GM12878 (cell line): ENCODE results near the gene PRKCZ. TPM values are rescaled to one million over a fixed set of nuclear protein-coding genes. Genes with fewer than 3 reads are reported as not detected.
"Not testable (repeated sequence)": the region's sequence is repeated elsewhere in the genome, so short reads cannot be mapped to it uniquely, and the experiment has no call there.

Experiments used
- ATAC-seq: fragments of 200-7000 bp; cut with Tn5 transposase; 3 replicates; pipeline ENCODE4 v1.9.1; 2020; ENCODE audit warnings: mild to moderate bottlenecking, moderate library complexity
- BruUV-seq: library from RNA; stranded (reverse); fragments of 400-500 nt; replicated peaks from 2 replicates; lab custom pipeline; 2021; lab: Mats Ljungman, UMichigan
- CTCF ChIA-PET: fragments of 300-600 bp; sonication (Branson Sonifier 250); formaldehyde crosslinking; extraction: SDS; loops from one replicate; lab custom pipeline; 2021; ENCODE audit warnings: inconsistent platforms; lab: Yijun Ruan, JAX
- POLR2A ChIA-PET: fragments of 350-600 bp; formaldehyde crosslinking; extraction: SDS; loops from one replicate; lab custom pipeline; 2021; ENCODE audit warnings: inconsistent platforms; lab: Charles Lee
- RAD21 ChIA-PET: fragments of 300-600 bp; sonication (Branson Sonifier 250); formaldehyde crosslinking; loops from one replicate; lab custom pipeline; 2023; ENCODE audit warnings: antibody characterized with exemption; ENCODE audit not compliant: unreplicated experiment; lab: Charles Lee
- SMC1A ChIA-PET: fragments of 300-600 bp; sonication (Branson Sonifier 250); formaldehyde crosslinking; loops from one replicate; lab custom pipeline; 2023; ENCODE audit not compliant: unreplicated experiment, uncharacterized antibody; lab: Charles Lee
- DNase-seq: peaks from one replicate; pipeline ENCODE4 v3.0.0-alpha.2; 2011; ENCODE audit warnings: low read depth, low spot score
- FAIRE-seq: peaks from 3 replicates; lab custom pipeline; 2011; peaks lifted over from hg19 to GRCh38; lab: Jason Lieb, UNC
- H2AFZ ChIP-seq: 2 replicates; pipeline ENCODE4 v1.6.0; 2011; ENCODE audit warnings: low read depth, low read length, control low read depth; ENCODE audit not compliant: control insufficient read depth
- H3K27ac ChIP-seq: 2 replicates; pipeline ENCODE4 v1.5.1; 2011; ENCODE audit warnings: control low read depth; ENCODE audit not compliant: control insufficient read depth, insufficient read depth
- H3K27me3 ChIP-seq, 2 experiments: replicated peaks in 1 of 2; 2 replicates each; pipeline versions ENCODE4 v1.6.0 to v1.6.1; 2011; ENCODE audit warnings: low read length in 1 of 2; ENCODE audit not compliant: control insufficient read depth in 2 of 2, insufficient read depth in 2 of 2
- H3K36me3 ChIP-seq, 2 experiments: 2 replicates each; pipeline ENCODE4 v1.5.1; 2011; ENCODE audit warnings: low read length in 1 of 2; ENCODE audit not compliant: control insufficient read depth in 2 of 2, insufficient read depth in 2 of 2
- H3K4me1 ChIP-seq: 2 replicates; pipeline ENCODE4 v1.6.1; 2011; ENCODE audit warnings: mild to moderate bottlenecking, low read length, moderate library complexity, mixed read lengths; ENCODE audit not compliant: control insufficient read depth, insufficient read depth
- H3K4me2 ChIP-seq: 2 replicates; pipeline ENCODE4 v1.6.0; 2011; ENCODE audit warnings: control low read depth; ENCODE audit not compliant: control insufficient read depth, insufficient read depth
- H3K4me3 ChIP-seq: fragments of 200-600 bp; sonication (generic); 2 replicates; pipeline ENCODE4 v1.5.1; 2016
- H3K79me2 ChIP-seq: 2 replicates; pipeline ENCODE4 v1.6.0; 2011; ENCODE audit warnings: low read length; ENCODE audit not compliant: control insufficient read depth, insufficient read depth
- H3K9ac ChIP-seq: 2 replicates; pipeline ENCODE4 v1.8.0; 2011; ENCODE audit warnings: low read length, control low read depth, mixed read lengths; ENCODE audit not compliant: control insufficient read depth, insufficient read depth
- H3K9me3 ChIP-seq: replicated peaks from 3 replicates; pipeline ENCODE4 v1.5.1; 2011; ENCODE audit warnings: mild to moderate bottlenecking, low read length; ENCODE audit not compliant: control insufficient read depth, insufficient read depth
- H4K20me1 ChIP-seq: 2 replicates; pipeline ENCODE4 v1.6.0; 2011; ENCODE audit not compliant: control insufficient read depth, insufficient read depth
- BCL11A ChIP-seq: IDR thresholded peaks from 2 replicates; pipeline ENCODE4 v1.6.1; 2011; ENCODE audit warnings: low read depth, low read length
- CHD4 ChIP-seq: fragments of 200-600 bp; sonication (generic); IDR thresholded peaks from 2 replicates; pipeline ENCODE4 v1.6.1; 2016; ENCODE audit warnings: mild to moderate bottlenecking
- EZH2 ChIP-seq: IDR thresholded peaks from 2 replicates; pipeline ENCODE4 v1.6.1; 2012; ENCODE audit warnings: low read depth, mild to moderate bottlenecking, control low read depth, inconsistent platforms, low read length, borderline replicate concordance; ENCODE audit not compliant: control insufficient read depth
- HDAC2 ChIP-seq: fragments of 200-600 bp; sonication (generic); IDR thresholded peaks from 2 replicates; pipeline ENCODE4 v1.6.1; 2017
- JUNB ChIP-seq: IDR thresholded peaks from 2 replicates; pipeline ENCODE4 v1.6.1; 2016; ENCODE audit warnings: antibody characterized with exemption, mild to moderate bottlenecking
- MTA2 ChIP-seq: fragments of 450-650 bp; IDR thresholded peaks from 2 replicates; pipeline ENCODE4 v1.6.1; 2016; ENCODE audit warnings: low read depth, mild to moderate bottlenecking, moderate library complexity
- POLR2A ChIP-seq: IDR thresholded peaks from 2 replicates; pipeline ENCODE4 v1.6.1; 2011; ENCODE audit warnings: low read depth, mild to moderate bottlenecking, low read length
- RAD51 ChIP-seq: fragments of 450-650 bp; IDR thresholded peaks from 2 replicates; pipeline ENCODE4 v1.6.1; 2016; ENCODE audit warnings: moderate library complexity, mild to moderate bottlenecking, inconsistent platforms
- SREBF1 ChIP-seq: IDR thresholded peaks from 2 replicates; pipeline ENCODE4 v1.6.1; 2012; ENCODE audit warnings: mild to moderate bottlenecking, low read length
- SUZ12 ChIP-seq: fragments of 200-600 bp; sonication (generic); IDR thresholded peaks from one replicate; pipeline ENCODE4 v1.6.1; 2018; ENCODE audit warnings: antibody characterized with exemption, mild to moderate bottlenecking; ENCODE audit not compliant: unreplicated experiment
- WGBS: methylation state at CpG from one replicate; pipeline ENCODE4 v1.1.6; 2016; ENCODE audit warnings: low lambda C conversion rate; ENCODE audit not compliant: insufficient replicate concordance, insufficient coverage; ENCODE audit errors: missing lambda C conversion rate; 5-methylcytosine and 5-hydroxymethylcytosine counted together
- in situ Hi-C: fragments of 300-500 bp; cut with MboI; formaldehyde crosslinking; loops from 9 replicates; pipeline ENCODE4 v1.14.3; 2018; ENCODE audit warnings: mixed read lengths
- intact Hi-C: fragments of 100-400 bp; cut with micrococcal nuclease; formaldehyde crosslinking; loops from one replicate; pipeline ENCODE4 v1.14.2; 2022; ENCODE audit not compliant: unreplicated experiment
- polyA plus RNA-seq, 11 experiments: library from polyadenylated mRNA; depleted of rRNA in 4 of 11; unstranded in 6 of 11; stranded (reverse) in 5 of 11; fragments of >200 nt; fragmentation: Nextera tagmentation in 4 of 11; fragmentation: Illumina TruSeq in 1 of 11; extraction: Ambion mirVana in 4 of 11; extraction: Trizol in 1 of 11; gene quantifications; 1 replicate in 1 of 11; 2 replicates in 10 of 11; pipeline versions ENCODE4 v1.2.1 to v1.2.3, GENCODE V29; 2011 to 2016; ENCODE audit warnings: inconsistent platforms in 2 of 11, missing spikeins in 2 of 11, low read depth in 1 of 11
- total RNA-seq, 4 experiments: library from RNA; depleted of rRNA in 3 of 4; stranded (reverse); fragments of >200 nt in 3 of 4; fragmentation: Illumina TruSeq in 1 of 4; extraction: Trizol in 1 of 4; gene quantifications; 2 replicates each; pipeline versions ENCODE4 v1.2.1 to v1.2.3, GENCODE V29; 2013 to 2021
- TF ChIP-seq, protein P1 (sequence below): IDR thresholded peaks from 2 replicates; pipeline ENCODE4 v1.6.1; 2011; ENCODE audit warnings: borderline replicate concordance, low read depth, mild to moderate bottlenecking, moderate library complexity, mixed read lengths, low read length; ENCODE audit not compliant: insufficient read depth; ENCODE audit errors: extremely low read length
- TF ChIP-seq, protein P2 (sequence below): fragments of 450-650 bp; formaldehyde crosslinking; IDR thresholded peaks from 2 replicates; pipeline ENCODE4 v1.4.0; 2022; ENCODE audit warnings: mild to moderate bottlenecking, moderate library complexity
- TF ChIP-seq, protein P3 (sequence below): fragments of 150-350 bp; IDR thresholded peaks from 2 replicates; pipeline ENCODE4 v1.6.1; 2014; ENCODE audit warnings: mild to moderate bottlenecking, low read depth, low read length

The PRKCZ gene
- total and polyA plus RNA-seq, 10 of the 15 experiments (the other 5 are each of a cell fraction or from before 2014, with no cell fraction given), result 0.05 to 1.9 (median 0.64) TPM; not detected in 1

DNA sequence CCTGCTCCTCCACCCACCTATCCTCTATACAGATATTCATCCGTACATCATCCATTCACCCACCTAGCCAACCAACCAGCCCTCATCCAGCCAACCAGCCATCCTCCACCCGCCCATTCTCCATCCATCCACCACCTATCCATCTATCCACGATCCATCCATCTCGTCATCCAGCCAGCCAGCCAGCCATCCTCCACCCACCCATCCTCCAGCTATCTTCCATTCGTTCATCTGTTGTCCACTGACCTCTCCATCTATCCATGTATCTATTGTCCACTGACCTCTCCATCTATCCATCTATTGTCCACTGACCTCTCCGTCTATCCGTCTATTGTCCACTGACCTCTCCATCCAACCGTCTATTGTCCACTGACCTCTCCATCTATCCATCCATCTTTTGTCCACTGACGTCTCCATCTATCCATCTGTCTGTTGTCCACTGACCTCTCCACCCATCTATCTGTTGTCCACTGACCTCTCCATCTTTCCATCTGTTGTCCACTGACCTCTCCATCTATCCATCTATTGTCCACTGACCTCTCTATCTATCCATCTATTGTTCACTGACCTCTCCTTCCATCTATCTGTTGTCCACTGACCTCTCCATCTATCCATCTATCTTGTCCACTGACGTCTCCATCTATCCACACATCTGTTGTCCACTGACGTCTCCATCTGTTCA is 96.8 kb downstream of the PRKCZ start:
- no peak overlapping the region for H3K4me3 ChIP-seq
- H3K9me3 ChIP-seq, result no peaks in the 10 kb centered on the region
- in situ Hi-C loops (no loop called here), intact Hi-C loops (no loop called here)
- ATAC-seq, result no peak
- no TSS peak for BruUV-seq
- ChIA-PET RAD21 (no interaction called here), POLR2A (no interaction called here), SMC1A (no interaction called here), CTCF (no interaction called here)
- 82% methylated on average over 11 of the region's 11 CpGs for WGBS
- no peaks in the 10 kb centered on the region for H4K20me1 ChIP-seq
- no peaks in the 10 kb centered on the region for H3K36me3 ChIP-seq
- no peaks in the 10 kb centered on the region for H3K4me1 ChIP-seq
- H3K27ac ChIP-seq, result no peak overlapping the region
- no peaks in the 10 kb centered on the region for H3K27me3 ChIP-seq
- no peak for FAIRE-seq
- no peak overlapping the region for H3K4me2 ChIP-seq
- no peaks in the 10 kb centered on the region for H3K79me2 ChIP-seq
- H2AFZ ChIP-seq, result no peak overlapping the region
- H3K9ac ChIP-seq, result no peak overlapping the region
- DNase-seq, result no peak
- no peak for TF ChIP-seq JUNB
- TF ChIP-seq BCL11A, result no peak
- TF ChIP-seq HDAC2, result no peak
- no peak for TF ChIP-seq EZH2
- TF ChIP-seq RAD51, result no peak
- TF ChIP-seq, protein P1, sequence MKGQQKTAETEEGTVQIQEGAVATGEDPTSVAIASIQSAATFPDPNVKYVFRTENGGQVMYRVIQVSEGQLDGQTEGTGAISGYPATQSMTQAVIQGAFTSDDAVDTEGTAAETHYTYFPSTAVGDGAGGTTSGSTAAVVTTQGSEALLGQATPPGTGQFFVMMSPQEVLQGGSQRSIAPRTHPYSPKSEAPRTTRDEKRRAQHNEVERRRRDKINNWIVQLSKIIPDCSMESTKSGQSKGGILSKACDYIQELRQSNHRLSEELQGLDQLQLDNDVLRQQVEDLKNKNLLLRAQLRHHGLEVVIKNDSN, result no peak
- TF ChIP-seq CHD4, result no peak
- TF ChIP-seq MTA2, result no peak
- TF ChIP-seq SUZ12, result no peak
- TF ChIP-seq, protein P2, sequence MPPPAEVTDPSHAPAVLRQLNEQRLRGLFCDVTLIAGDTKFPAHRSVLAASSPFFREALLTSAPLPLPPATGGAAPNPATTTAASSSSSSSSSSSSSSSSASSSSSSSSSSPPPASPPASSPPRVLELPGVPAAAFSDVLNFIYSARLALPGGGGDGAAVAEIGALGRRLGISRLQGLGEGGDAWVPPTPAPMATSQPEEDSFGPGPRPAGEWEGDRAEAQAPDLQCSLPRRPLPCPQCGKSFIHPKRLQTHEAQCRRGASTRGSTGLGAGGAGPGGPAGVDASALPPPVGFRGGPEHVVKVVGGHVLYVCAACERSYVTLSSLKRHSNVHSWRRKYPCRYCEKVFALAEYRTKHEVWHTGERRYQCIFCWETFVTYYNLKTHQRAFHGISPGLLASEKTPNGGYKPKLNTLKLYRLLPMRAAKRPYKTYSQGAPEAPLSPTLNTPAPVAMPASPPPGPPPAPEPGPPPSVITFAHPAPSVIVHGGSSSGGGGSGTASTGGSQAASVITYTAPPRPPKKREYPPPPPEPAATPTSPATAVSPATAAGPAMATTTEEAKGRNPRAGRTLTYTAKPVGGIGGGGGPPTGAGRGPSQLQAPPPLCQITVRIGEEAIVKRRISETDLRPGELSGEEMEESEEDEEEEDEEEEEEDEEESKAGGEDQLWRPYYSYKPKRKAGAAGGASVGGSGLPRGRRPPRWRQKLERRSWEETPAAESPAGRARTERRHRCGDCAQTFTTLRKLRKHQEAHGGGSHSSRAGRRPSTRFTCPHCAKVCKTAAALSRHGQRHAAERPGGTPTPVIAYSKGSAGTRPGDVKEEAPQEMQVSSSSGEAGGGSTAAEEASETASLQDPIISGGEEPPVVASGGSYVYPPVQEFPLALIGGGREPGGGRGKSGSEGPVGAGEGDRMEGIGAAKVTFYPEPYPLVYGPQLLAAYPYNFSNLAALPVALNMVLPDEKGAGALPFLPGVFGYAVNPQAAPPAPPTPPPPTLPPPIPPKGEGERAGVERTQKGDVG, result no peak
- no peak for TF ChIP-seq POLR2A
- TF ChIP-seq, protein P3, sequence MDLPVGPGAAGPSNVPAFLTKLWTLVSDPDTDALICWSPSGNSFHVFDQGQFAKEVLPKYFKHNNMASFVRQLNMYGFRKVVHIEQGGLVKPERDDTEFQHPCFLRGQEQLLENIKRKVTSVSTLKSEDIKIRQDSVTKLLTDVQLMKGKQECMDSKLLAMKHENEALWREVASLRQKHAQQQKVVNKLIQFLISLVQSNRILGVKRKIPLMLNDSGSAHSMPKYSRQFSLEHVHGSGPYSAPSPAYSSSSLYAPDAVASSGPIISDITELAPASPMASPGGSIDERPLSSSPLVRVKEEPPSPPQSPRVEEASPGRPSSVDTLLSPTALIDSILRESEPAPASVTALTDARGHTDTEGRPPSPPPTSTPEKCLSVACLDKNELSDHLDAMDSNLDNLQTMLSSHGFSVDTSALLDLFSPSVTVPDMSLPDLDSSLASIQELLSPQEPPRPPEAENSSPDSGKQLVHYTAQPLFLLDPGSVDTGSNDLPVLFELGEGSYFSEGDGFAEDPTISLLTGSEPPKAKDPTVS, result no peak
- TF ChIP-seq SREBF1, result no peak

DNA sequence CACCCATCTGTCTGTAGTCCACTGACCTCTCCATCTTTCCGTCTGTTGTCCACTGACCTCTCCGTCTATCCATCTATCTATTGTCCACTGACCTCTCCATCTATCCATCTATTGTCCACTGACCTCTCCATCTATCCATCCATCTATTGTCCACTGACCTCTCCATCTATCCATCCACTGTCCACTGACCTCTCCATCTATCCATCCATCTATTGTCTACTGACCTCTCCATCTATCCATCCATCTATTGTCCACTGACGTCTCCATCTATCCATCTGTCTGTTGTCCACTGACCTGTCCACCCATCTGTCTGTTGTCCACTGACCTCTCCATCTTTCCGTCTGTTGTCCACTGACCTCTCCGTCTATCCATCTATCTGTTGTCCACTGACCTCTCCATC is 97.7 kb downstream of the PRKCZ start:
- H3K36me3 ChIP-seq, BruUV-seq, H3K27me3 ChIP-seq, intact Hi-C loops, CTCF ChIA-PET, H3K4me2 ChIP-seq, H3K27ac ChIP-seq, DNase-seq, H4K20me1 ChIP-seq, H3K9me3 ChIP-seq, FAIRE-seq, H3K4me1 ChIP-seq, SMC1A ChIA-PET, H3K9ac ChIP-seq, H2AFZ ChIP-seq, in situ Hi-C loops, H3K79me2 ChIP-seq, H3K4me3 ChIP-seq, POLR2A ChIA-PET, ATAC-seq, RAD21 ChIA-PET: not testable (repeated sequence)
- WGBS, result 69% methylated on average over 5 of the region's 5 CpGs
